Fibroblast of pulmonary artery (primary cell): ENCODE measurements around the gene HS3ST4.

Experiments
- DNase-seq: peaks from one replicate; pipeline ENCODE4 v3.0.0-alpha.2; 2010; ENCODE audit warnings: low read depth
- H3K4me3 ChIP-seq: replicated peaks from 2 replicates; pipeline ENCODE4 v1.5.1; 2011; ENCODE audit warnings: low read depth, mild to moderate bottlenecking, control low read depth, low read length, moderate library complexity
- TF ChIP-seq, protein P1 (sequence below): IDR thresholded peaks from 2 replicates; pipeline ENCODE4 v1.5.1; 2011; ENCODE audit warnings: mild to moderate bottlenecking, control low read depth, low read length, inconsistent platforms; ENCODE audit errors: missing control alignments

Gene HS3ST4

DNA sequence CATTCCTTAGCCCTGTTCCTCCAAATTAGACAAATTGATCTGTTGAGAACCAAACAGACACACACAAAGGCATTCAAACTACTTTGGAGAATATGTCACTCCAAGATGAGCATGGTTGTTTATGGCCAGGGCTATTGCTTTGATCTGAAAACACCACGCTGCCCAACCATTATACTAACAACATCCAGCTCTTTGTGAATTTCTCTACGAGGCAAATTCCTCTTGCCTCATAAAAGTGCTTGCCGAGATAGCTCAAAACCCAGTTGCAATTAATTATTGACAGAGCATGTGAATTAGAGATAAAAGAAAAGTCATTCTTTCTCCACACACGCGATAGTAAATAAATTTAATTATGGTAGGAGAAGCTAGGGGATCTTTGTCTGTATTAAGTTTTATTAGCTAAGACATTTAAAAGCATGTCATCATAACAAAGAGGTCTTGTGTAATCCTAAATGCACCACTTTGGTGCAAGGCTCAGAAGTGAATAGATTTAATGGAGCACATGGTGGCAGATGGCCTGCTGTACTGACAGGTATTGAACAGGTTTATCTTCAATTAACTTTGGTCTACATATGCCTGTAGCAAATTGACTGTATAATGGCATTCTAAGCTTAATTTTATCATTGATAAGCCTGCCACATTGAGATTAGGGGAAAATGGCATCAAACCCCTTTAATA, 441.8 kb downstream of the HS3ST4 start:
- no peak overlapping the region for H3K4me3 ChIP-seq

DNA sequence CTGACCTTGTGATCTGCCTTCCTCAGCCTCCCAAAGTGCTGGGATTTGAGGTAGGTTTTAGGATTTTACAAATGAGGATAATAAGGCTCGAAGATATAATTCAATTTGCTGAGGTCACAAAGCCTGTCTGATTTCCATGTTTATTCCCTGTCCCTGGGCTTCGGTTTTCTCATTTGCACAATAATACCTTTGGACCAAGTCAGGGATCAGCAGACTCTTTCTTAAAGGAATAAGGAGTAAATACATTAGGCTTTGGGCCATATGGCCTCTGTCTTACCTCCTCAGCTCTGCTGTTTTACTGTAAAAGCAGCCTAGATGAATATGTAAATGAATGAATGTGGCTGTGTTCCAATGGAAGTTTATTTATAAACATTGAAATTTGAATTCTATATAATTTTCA, 442.8 kb downstream of the HS3ST4 start:
- H3K4me3 ChIP-seq, result no peak overlapping the region
- TF ChIP-seq, protein P1, sequence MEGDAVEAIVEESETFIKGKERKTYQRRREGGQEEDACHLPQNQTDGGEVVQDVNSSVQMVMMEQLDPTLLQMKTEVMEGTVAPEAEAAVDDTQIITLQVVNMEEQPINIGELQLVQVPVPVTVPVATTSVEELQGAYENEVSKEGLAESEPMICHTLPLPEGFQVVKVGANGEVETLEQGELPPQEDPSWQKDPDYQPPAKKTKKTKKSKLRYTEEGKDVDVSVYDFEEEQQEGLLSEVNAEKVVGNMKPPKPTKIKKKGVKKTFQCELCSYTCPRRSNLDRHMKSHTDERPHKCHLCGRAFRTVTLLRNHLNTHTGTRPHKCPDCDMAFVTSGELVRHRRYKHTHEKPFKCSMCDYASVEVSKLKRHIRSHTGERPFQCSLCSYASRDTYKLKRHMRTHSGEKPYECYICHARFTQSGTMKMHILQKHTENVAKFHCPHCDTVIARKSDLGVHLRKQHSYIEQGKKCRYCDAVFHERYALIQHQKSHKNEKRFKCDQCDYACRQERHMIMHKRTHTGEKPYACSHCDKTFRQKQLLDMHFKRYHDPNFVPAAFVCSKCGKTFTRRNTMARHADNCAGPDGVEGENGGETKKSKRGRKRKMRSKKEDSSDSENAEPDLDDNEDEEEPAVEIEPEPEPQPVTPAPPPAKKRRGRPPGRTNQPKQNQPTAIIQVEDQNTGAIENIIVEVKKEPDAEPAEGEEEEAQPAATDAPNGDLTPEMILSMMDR, result no peak
- DNase-seq, result no peak

More for the DNA sequence above, 441.8 kb downstream of the HS3ST4 start:
- TF ChIP-seq, protein P1, result no peak
- no peak for DNase-seq

DNA sequence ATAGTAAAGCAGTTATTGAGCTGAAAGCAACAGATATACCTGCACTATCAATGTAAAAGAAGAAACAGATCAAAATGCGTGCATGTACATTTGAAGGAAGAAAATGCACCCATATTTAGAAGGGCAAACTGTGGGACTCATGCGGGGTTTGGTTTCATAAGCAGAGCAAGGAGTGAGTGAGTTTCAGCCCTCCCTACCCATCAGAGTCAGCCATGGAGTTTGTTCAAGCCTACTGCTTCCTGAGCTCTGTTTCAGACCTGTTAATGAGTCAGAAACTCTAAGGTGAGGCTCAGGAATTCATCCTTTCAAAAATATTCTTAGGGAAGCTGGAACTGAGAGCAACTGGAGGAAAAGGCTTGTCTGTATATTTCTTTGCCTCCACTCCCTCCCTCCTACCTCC, 446.2 kb downstream of the HS3ST4 start:
- no peak for DNase-seq
- TF ChIP-seq, protein P1, result no peak
- H3K4me3 ChIP-seq, result no peak overlapping the region

DNA sequence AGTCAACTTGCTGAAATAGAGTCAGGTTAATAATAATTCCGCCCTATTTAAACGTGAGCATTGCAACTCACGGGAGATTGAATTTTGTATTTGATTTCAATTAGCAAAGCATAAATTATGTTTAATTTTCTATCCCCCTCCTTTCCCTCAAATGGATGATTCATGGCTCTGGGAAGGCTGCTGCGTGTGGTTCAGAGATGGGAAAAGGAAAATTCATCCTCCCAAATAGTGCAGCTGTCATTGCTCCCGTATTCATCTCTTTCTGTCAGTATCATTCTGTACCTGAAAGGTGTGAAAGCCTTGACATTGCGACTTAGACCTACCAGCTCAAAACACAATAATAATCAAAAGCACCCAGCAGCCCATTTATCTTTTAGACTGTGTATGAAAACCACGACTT, 447.3 kb downstream of the HS3ST4 start:
- H3K4me3 ChIP-seq, result no peak overlapping the region
- TF ChIP-seq, protein P1, result no peak
- DNase-seq, result no peak

DNA sequence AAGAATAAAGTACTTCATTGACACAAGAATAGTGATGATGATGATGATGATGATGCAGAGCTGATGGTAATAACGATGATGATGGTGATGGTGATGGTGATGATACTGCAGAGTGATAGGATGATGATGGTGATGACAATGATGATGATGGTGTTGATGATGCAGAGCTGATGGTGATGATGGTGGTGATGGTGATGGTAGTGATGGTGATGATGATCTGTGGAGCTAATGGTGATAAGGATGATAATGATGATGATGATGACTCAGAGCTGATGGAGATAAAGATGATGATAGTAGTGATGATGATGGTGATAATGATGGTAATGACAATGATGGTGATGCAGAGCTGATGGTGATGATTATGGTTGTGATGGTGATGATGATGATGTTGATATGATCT, 448.1 kb downstream of the HS3ST4 start:
- DNase-seq, result no peak
- TF ChIP-seq, protein P1, result no peak
- H3K4me3 ChIP-seq, result no peak overlapping the region

DNA sequence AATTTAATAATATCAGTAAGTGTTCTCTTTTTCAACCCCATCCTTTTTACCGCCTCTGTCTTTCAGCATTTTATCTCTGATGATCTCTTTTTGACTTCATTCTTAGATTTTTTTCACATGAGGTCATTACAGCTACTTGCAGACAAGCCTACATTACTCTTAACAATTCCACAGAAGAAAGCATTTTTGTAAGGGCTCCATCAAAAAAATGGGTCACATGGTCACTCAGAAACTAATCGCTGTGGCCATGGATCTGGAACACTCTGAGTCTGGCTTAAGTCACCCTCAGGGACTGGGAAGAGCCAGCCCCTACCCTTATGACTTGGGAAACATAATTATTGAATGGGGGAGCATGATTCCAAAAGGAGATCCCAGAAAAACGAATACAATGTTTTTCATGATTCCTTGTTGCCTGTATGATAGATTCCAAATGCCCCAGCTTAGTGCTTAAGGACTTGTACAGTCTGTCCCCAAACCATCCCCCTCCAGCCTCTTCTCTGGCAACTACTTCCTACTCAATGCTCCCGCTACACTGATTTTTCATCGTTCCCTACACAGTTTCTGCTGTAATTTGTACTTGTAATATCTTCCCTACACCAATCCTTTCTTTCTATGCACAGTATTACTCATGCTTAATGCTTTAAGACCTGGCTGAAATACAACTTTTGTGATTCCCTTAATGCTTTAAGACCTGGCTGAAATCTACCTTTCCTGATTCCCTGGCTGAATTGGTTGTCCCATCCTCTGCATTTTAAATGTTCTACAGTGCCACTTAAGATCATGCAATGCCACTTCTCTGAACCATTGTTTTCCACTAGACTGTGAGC, 457.8 kb downstream of the HS3ST4 start:
- H3K4me3 ChIP-seq, result no peak overlapping the region
- DNase-seq, result no peak
- TF ChIP-seq, protein P1, result no peak
